Astrocyte (in vitro differentiated cells and primary cell): ENCODE results near the gene KATNB1.

Source experiments
- EZH2 ChIP-seq: IDR thresholded peaks from 2 replicates; pipeline ENCODE4 v1.6.1; 2012; ENCODE audit warnings: mild to moderate bottlenecking, low read length, inconsistent platforms; ENCODE audit not compliant: insufficient read depth
- TF ChIP-seq, protein P1 (sequence below): IDR thresholded peaks from 2 replicates; pipeline ENCODE4 v1.5.1; 2011; ENCODE audit warnings: low read depth, mild to moderate bottlenecking, inconsistent platforms, low read length, moderate library complexity; ENCODE audit not compliant: insufficient read depth

DNA sequence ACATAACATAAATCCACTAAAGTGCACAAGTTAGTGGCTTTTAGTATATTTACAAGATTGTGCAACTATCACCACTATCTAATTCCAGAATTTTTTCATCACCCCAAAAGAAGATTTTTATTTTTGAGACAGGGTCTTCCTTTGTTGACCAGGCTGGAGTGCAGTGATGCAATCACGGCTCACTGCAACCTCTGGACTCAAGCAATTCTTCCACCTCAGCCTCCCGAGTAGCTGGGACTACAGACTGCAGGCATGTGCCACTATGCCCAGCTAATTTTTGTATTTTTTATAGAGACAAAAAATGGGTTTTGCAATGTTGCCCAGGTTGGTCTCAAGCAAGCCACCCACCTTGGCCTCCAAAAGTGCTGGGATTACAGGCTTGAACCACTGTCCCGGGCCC is 25.9 kb upstream of the KATNB1 start:
- TF ChIP-seq, protein P1, sequence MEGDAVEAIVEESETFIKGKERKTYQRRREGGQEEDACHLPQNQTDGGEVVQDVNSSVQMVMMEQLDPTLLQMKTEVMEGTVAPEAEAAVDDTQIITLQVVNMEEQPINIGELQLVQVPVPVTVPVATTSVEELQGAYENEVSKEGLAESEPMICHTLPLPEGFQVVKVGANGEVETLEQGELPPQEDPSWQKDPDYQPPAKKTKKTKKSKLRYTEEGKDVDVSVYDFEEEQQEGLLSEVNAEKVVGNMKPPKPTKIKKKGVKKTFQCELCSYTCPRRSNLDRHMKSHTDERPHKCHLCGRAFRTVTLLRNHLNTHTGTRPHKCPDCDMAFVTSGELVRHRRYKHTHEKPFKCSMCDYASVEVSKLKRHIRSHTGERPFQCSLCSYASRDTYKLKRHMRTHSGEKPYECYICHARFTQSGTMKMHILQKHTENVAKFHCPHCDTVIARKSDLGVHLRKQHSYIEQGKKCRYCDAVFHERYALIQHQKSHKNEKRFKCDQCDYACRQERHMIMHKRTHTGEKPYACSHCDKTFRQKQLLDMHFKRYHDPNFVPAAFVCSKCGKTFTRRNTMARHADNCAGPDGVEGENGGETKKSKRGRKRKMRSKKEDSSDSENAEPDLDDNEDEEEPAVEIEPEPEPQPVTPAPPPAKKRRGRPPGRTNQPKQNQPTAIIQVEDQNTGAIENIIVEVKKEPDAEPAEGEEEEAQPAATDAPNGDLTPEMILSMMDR, result no peak
- TF ChIP-seq EZH2, result no peak
